ENCODE data around the gene TRIM25.

- TF ChIP-seq CTCF (conservative IDR thresholded peaks at IDR 0.05) (no peak), EZH2 (IDR thresholded peaks at IDR 0.05; ENCODE audit: low read depth) (no peak)
Measured at GRCh38 chr17:56943505-56944125, 29.8 kb upstream of the TRIM25 start.
